ENCODE measurements around the gene RYR3. TPM values are rescaled to one million over a fixed set of nuclear protein-coding genes. Genes with fewer than 3 reads are reported as not detected.

The RYR3 gene
- polyA plus RNA-seq, 2 donors = 1.0 to 1.8 TPM

- H3K36me3 ChIP-seq (ENCODE audit: control insufficient read depth in 2 of 2, insufficient read depth in 2 of 2, low read length in 1 of 2) = no peaks in the 10 kb centered on the region
- H3K27me3 ChIP-seq (ENCODE audit: control insufficient read depth in 1 of 2, insufficient read depth in 2 of 2, low read length in 2 of 2) = no peaks in the 10 kb centered on the region
- H3K4me1 ChIP-seq (ENCODE audit: control insufficient read depth in 2 of 2, insufficient read depth in 2 of 2, low read length in 1 of 2) = no peaks in the 10 kb centered on the region
- 61 to 63% methylated on average over 5 of the region's 5 CpGs for WGBS, 2 donors
- H3K9me3 ChIP-seq (ENCODE audit: control insufficient read depth in 2 of 2, insufficient read depth in 1 of 2, low read depth in 1 of 2, low read length in 1 of 2) = no peaks in the 10 kb centered on the region
- no peak overlapping the region for H3K4me3 ChIP-seq (ENCODE audit: low read depth in 1 of 2, low read length in 2 of 2)
- H3K27ac ChIP-seq (ENCODE audit: low read depth in 2 of 2, low read length in 1 of 2) = no peak overlapping the region
Observed at GRCh38 chr15:33430577-33430976, 119.8 kb downstream of the RYR3 start.

DNA sequence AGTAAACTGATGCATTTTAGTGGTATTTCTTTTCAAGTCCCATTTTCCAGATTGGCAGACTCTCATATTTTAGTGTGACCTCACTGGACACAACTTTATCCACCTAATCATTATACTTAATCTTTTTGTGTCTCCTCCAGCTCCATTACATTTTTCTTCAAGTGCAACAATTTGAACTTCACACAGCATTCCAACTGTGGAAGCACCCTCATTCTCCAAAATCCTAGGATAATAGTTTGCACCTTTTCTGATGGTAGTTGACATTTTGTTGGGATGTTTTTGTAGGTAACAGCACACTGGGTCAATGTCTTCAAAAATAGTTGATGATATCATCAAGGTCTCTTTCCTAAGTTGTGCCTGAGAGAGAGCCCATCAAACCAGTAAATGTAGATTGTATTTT, 123.1 kb downstream of the RYR3 start:
- Histone ChIP-seq H3K27me3 (ENCODE audit: control insufficient read depth in 1 of 2, insufficient read depth in 2 of 2, low read length in 2 of 2) (no peaks in the 10 kb centered on the region), H3K4me3 (ENCODE audit: low read depth in 1 of 2, low read length in 2 of 2) (no peak overlapping the region), H3K9me3 (ENCODE audit: control insufficient read depth in 2 of 2, insufficient read depth in 1 of 2, low read depth in 1 of 2, low read length in 1 of 2) (no peaks in the 10 kb centered on the region), H3K4me1 (ENCODE audit: control insufficient read depth in 2 of 2, insufficient read depth in 2 of 2, low read length in 1 of 2) (no peaks in the 10 kb centered on the region), H3K27ac (ENCODE audit: low read depth in 2 of 2, low read length in 1 of 2) (no peak overlapping the region), H3K36me3 (ENCODE audit: control insufficient read depth in 2 of 2, insufficient read depth in 2 of 2, low read length in 1 of 2) (no peaks in the 10 kb centered on the region)

DNA sequence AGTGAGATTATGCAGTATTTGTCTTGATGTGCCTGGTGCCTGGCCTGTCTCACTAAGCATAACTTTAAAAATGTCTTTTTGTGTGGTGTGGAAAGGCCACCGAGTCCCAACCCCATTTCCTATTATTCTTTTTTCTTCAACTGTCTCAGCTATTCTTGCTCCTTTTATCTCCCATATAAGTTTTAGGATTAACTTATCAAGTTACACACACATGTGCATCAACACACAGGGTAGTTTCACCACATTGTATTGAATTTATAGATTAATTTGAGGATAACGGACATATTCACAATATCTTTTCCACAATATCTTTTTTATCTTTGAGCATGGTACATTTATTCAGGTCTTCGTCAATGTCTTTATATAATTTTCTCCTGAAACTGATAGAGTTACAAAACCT, 127.6 kb downstream of the RYR3 start:
- WGBS, 2 donors = 85 to 87% methylated on average over 3 of the region's 3 CpGs
- Histone ChIP-seq H3K4me1 (ENCODE audit: control insufficient read depth in 2 of 2, insufficient read depth in 2 of 2, low read length in 1 of 2) (no peaks in the 10 kb centered on the region), H3K9me3 (ENCODE audit: control insufficient read depth in 2 of 2, insufficient read depth in 1 of 2, low read depth in 1 of 2, low read length in 1 of 2) (no peaks in the 10 kb centered on the region)

DNA sequence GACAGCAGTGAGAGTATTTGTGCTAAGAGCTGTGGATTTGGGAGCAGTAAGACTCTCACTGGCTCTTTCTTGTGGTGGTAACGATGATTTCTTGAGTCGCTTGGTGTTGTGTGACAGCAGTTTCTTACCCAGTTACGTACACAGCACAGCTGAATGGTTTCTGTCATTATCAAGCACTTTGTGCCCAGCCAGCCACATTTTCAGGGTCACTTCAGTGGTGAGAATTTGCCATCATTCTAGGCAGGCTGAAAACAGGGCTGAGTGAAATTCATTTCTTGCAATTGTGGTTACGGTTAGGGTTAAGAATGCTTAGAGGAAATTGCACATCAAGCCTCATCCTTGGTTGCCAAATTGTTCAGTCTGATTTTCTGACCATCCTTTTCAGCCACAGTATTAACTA, 130.1 kb downstream of the RYR3 start:
- Histone ChIP-seq H3K36me3 (ENCODE audit: control insufficient read depth in 2 of 2, insufficient read depth in 2 of 2, low read length in 1 of 2) (no peaks in the 10 kb centered on the region), H3K9me3 (ENCODE audit: control insufficient read depth in 2 of 2, insufficient read depth in 1 of 2, low read depth in 1 of 2, low read length in 1 of 2) (no peaks in the 10 kb centered on the region), H3K4me3 (ENCODE audit: low read depth in 1 of 2, low read length in 2 of 2) (no peak overlapping the region), H3K4me1 (ENCODE audit: control insufficient read depth in 2 of 2, insufficient read depth in 2 of 2, low read length in 1 of 2) (no peaks in the 10 kb centered on the region), H3K27ac (ENCODE audit: low read depth in 2 of 2, low read length in 1 of 2) (no peak overlapping the region), H3K27me3 (ENCODE audit: control insufficient read depth in 1 of 2, insufficient read depth in 2 of 2, low read length in 2 of 2) (no peaks in the 10 kb centered on the region)
- WGBS, 2 donors = 66 to 76% methylated on average over 4 of the region's 4 CpGs

More for the DNA sequence above, 127.6 kb downstream of the RYR3 start:
- no peaks in the 10 kb centered on the region for H3K36me3 ChIP-seq (ENCODE audit: control insufficient read depth in 2 of 2, insufficient read depth in 2 of 2, low read length in 1 of 2)
- H3K27me3 ChIP-seq (ENCODE audit: control insufficient read depth in 1 of 2, insufficient read depth in 2 of 2, low read length in 2 of 2) = no peaks in the 10 kb centered on the region
- H3K27ac ChIP-seq (ENCODE audit: low read depth in 2 of 2, low read length in 1 of 2) = no peak overlapping the region
- H3K4me3 ChIP-seq (ENCODE audit: low read depth in 1 of 2, low read length in 2 of 2) = no peak overlapping the region

GRCh38 chr15:33442449-33442848, 131.7 kb downstream of the RYR3 start:
- no peak overlapping the region for H3K27ac ChIP-seq (ENCODE audit: low read depth in 2 of 2, low read length in 1 of 2)
- H3K9me3 ChIP-seq (ENCODE audit: control insufficient read depth in 2 of 2, insufficient read depth in 1 of 2, low read depth in 1 of 2, low read length in 1 of 2) = no peaks in the 10 kb centered on the region
- H3K4me3 ChIP-seq (ENCODE audit: low read depth in 1 of 2, low read length in 2 of 2) = no peak overlapping the region
- no peaks in the 10 kb centered on the region for H3K36me3 ChIP-seq (ENCODE audit: control insufficient read depth in 2 of 2, insufficient read depth in 2 of 2, low read length in 1 of 2)
- no peaks in the 10 kb centered on the region for H3K4me1 ChIP-seq (ENCODE audit: control insufficient read depth in 2 of 2, insufficient read depth in 2 of 2, low read length in 1 of 2)
- WGBS, 2 donors = 63 to 67% methylated on average over 3 of the region's 3 CpGs
- H3K27me3 ChIP-seq (ENCODE audit: control insufficient read depth in 1 of 2, insufficient read depth in 2 of 2, low read length in 2 of 2) = no peaks in the 10 kb centered on the region

- no peaks in the 10 kb centered on the region for H3K9me3 ChIP-seq (ENCODE audit: control insufficient read depth in 2 of 2, insufficient read depth in 1 of 2, low read depth in 1 of 2, low read length in 1 of 2)
- H3K27me3 ChIP-seq (ENCODE audit: control insufficient read depth in 1 of 2, insufficient read depth in 2 of 2, low read length in 2 of 2) = no peaks in the 10 kb centered on the region
- no peaks in the 10 kb centered on the region for H3K36me3 ChIP-seq (ENCODE audit: control insufficient read depth in 2 of 2, insufficient read depth in 2 of 2, low read length in 1 of 2)
- H3K4me3 ChIP-seq (ENCODE audit: low read depth in 1 of 2, low read length in 2 of 2) = no peak overlapping the region
- no peak overlapping the region for H3K27ac ChIP-seq (ENCODE audit: low read depth in 2 of 2, low read length in 1 of 2)
- 37 to 52% methylated on average over 1 of the region's 1 CpG for WGBS, 2 donors
- no peaks in the 10 kb centered on the region for H3K4me1 ChIP-seq (ENCODE audit: control insufficient read depth in 2 of 2, insufficient read depth in 2 of 2, low read length in 1 of 2)
Observed at GRCh38 chr15:33443708-33444107, 132.9 kb downstream of the RYR3 start.

DNA sequence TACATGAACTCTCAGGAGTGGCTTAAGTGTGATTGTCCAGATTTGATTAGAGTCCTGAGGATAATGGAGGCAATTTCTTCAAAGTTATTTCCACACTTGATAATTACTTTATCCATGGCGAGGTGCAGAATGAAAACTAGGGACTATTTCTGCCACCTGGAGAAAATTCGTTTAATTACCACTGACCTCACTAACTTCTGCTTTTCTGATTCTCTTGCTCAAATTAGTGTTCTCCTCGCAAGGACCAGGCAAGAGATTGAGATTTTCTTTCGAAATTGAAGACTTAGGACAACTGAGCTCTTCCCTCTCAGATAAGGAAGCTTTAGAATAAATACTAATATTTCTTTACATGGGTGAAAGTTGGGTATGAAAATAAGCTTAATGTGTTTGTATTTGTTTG, 135.2 kb downstream of the RYR3 start:
- WGBS, 2 donors = 70 to 74% methylated on average over 4 of the region's 4 CpGs
- peaks cover 2 to 3% of the 10 kb centered on the region in 2 donors for H3K4me1 ChIP-seq (ENCODE audit: control insufficient read depth in 2 of 2, insufficient read depth in 2 of 2, low read length in 1 of 2)
- H3K4me3 ChIP-seq (ENCODE audit: low read depth in 1 of 2, low read length in 2 of 2) = no peak overlapping the region
- no peaks in the 10 kb centered on the region for H3K9me3 ChIP-seq (ENCODE audit: control insufficient read depth in 2 of 2, insufficient read depth in 1 of 2, low read depth in 1 of 2, low read length in 1 of 2)
- no peak overlapping the region for H3K27ac ChIP-seq (ENCODE audit: low read depth in 2 of 2, low read length in 1 of 2)
- no peaks in the 10 kb centered on the region for H3K36me3 ChIP-seq (ENCODE audit: control insufficient read depth in 2 of 2, insufficient read depth in 2 of 2, low read length in 1 of 2)
- H3K27me3 ChIP-seq (ENCODE audit: control insufficient read depth in 1 of 2, insufficient read depth in 2 of 2, low read length in 2 of 2) = no peaks in the 10 kb centered on the region

DNA sequence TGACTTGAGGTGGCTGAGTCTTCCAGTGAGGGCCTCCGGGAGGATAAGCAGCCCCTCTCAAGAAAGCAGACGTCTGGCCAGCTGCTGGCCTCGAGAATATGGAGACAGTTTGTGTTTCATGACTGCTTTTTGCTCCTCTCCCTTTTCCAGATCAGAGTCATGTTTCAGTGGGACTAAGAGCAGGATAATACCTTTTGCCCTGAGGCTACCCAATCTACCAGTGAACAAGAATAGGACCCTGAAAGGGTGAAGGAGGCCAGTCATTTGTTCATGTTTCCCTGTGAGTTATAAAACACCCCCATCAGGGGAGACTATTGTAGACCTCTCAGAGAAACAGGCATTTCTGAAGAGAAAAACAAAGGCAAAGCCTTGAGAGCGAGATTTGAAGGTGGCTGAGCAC, 137.4 kb downstream of the RYR3 start:
- Histone ChIP-seq H3K27me3 (ENCODE audit: control insufficient read depth in 1 of 2, insufficient read depth in 2 of 2, low read length in 2 of 2) (no peaks in the 10 kb centered on the region), H3K27ac (ENCODE audit: low read depth in 2 of 2, low read length in 1 of 2) (no peak overlapping the region), H3K4me1 (ENCODE audit: control insufficient read depth in 2 of 2, insufficient read depth in 2 of 2, low read length in 1 of 2) (peaks cover 2 to 3% of the 10 kb centered on the region in 2 donors), H3K9me3 (ENCODE audit: control insufficient read depth in 2 of 2, insufficient read depth in 1 of 2, low read depth in 1 of 2, low read length in 1 of 2) (no peaks in the 10 kb centered on the region), H3K36me3 (ENCODE audit: control insufficient read depth in 2 of 2, insufficient read depth in 2 of 2, low read length in 1 of 2) (no peaks in the 10 kb centered on the region), H3K4me3 (ENCODE audit: low read depth in 1 of 2, low read length in 2 of 2) (no peak overlapping the region)
- 68 to 71% methylated on average over 4 of the region's 4 CpGs for WGBS, 2 donors

- Histone ChIP-seq H3K27ac (ENCODE audit: low read depth in 2 of 2, low read length in 1 of 2) (peak overlapping the region in 1 of 2 donors; percentile 35), H3K4me3 (ENCODE audit: low read depth in 1 of 2, low read length in 2 of 2) (no peak overlapping the region), H3K9me3 (ENCODE audit: control insufficient read depth in 2 of 2, insufficient read depth in 1 of 2, low read depth in 1 of 2, low read length in 1 of 2) (no peaks in the 10 kb centered on the region), H3K27me3 (ENCODE audit: control insufficient read depth in 1 of 2, insufficient read depth in 2 of 2, low read length in 2 of 2) (no peaks in the 10 kb centered on the region), H3K36me3 (ENCODE audit: control insufficient read depth in 2 of 2, insufficient read depth in 2 of 2, low read length in 1 of 2) (no peaks in the 10 kb centered on the region), H3K4me1 (ENCODE audit: control insufficient read depth in 2 of 2, insufficient read depth in 2 of 2, low read length in 1 of 2) (peaks cover 2 to 3% of the 10 kb centered on the region in 2 donors)
- WGBS, 2 donors = 69 to 70% methylated on average over 9 of the region's 9 CpGs
Observed at GRCh38 chr15:33448961-33449606, 138.3 kb downstream of the RYR3 start.

DNA sequence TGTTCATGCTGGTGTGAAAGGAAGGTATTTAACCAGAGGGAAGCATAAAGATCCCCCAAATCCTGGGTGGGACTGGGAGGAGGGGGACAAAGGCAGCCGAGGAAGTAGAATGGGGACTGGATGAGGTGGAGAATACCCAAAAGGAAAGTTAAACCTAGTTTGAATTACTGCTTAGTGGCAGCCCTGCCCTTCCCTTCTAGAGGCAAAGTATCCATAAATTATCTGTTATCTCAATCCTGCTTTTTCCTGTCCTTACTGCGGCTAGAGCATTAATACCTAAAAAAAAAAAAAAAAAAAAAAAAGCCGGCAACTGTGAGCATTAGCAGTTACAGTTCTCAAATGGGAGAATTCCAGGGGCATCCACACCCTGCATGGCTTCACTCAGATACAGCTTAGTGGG, 139.0 kb downstream of the RYR3 start:
- Histone ChIP-seq H3K9me3 (ENCODE audit: control insufficient read depth in 2 of 2, insufficient read depth in 1 of 2, low read depth in 1 of 2, low read length in 1 of 2) (no peaks in the 10 kb centered on the region), H3K27ac (ENCODE audit: low read depth in 2 of 2, low read length in 1 of 2) (no peak overlapping the region), H3K4me3 (ENCODE audit: low read depth in 1 of 2, low read length in 2 of 2) (no peak overlapping the region), H3K4me1 (ENCODE audit: control insufficient read depth in 2 of 2, insufficient read depth in 2 of 2, low read length in 1 of 2) (peaks cover 2 to 3% of the 10 kb centered on the region in 2 donors), H3K27me3 (ENCODE audit: control insufficient read depth in 1 of 2, insufficient read depth in 2 of 2, low read length in 2 of 2) (no peaks in the 10 kb centered on the region), H3K36me3 (ENCODE audit: control insufficient read depth in 2 of 2, insufficient read depth in 2 of 2, low read length in 1 of 2) (no peaks in the 10 kb centered on the region)
- WGBS, 2 donors = 30 to 50% methylated on average over 3 of the region's 3 CpGs
